ENCODE data around the gene ESRP2.

- TF ChIP-seq CTCF (IDR thresholded peaks at IDR 0.05): no peak
- no peak for TF ChIP-seq POLR2A (IDR thresholded peaks at IDR 0.05)
- TF ChIP-seq POLR2AphosphoS5 (IDR thresholded peaks at IDR 0.05): no peak
These were observed 907 bp upstream of the ESRP2 start for GRCh38 chr16:68236826-68237242.
